ENCODE data around the gene SASH1.

SASH1 gene

GRCh38 chr6:148521586-148521985 lies 178.9 kb downstream of the SASH1 start:
- DNase-seq (ENCODE audit: insufficient read length) (no peak), FAIRE-seq (no peak)
- TF ChIP-seq POLR2A (IDR thresholded peaks at IDR 0.05; ENCODE audit: low read depth, low read length) (no peak), TAF1 (IDR thresholded peaks at IDR 0.05; ENCODE audit: borderline replicate concordance, low read depth, low read length) (no peak), POLR2AphosphoS5 (IDR thresholded peaks at IDR 0.05; ENCODE audit: low read depth, low read length) (no peak)

GRCh38 chr6:148523048-148523447 lies 180.4 kb downstream of the SASH1 start:
- no peak for FAIRE-seq

GRCh38 chr6:148523551-148523950 lies 180.9 kb downstream of the SASH1 start:
- FAIRE-seq (no peak), DNase-seq (ENCODE audit: insufficient read length) (no peak)
- TF ChIP-seq POLR2A (IDR thresholded peaks at IDR 0.05; ENCODE audit: low read depth, low read length) (no peak), POLR2AphosphoS5 (IDR thresholded peaks at IDR 0.05; ENCODE audit: low read depth, low read length) (no peak), TAF1 (IDR thresholded peaks at IDR 0.05; ENCODE audit: borderline replicate concordance, low read depth, low read length) (no peak)

More at GRCh38 chr6:148523048-148523447, 180.4 kb downstream of the SASH1 start:
- no peak for TF ChIP-seq POLR2A (IDR thresholded peaks at IDR 0.05; ENCODE audit: low read depth, low read length)
- TF ChIP-seq POLR2AphosphoS5 (IDR thresholded peaks at IDR 0.05; ENCODE audit: low read depth, low read length), result no peak
- no peak for TF ChIP-seq TAF1 (IDR thresholded peaks at IDR 0.05; ENCODE audit: borderline replicate concordance, low read depth, low read length)
- no peak for DNase-seq (ENCODE audit: insufficient read length)

GRCh38 chr6:148524471-148524882 lies 181.8 kb downstream of the SASH1 start:
- FAIRE-seq, result no peak
- no peak for TF ChIP-seq TAF1 (IDR thresholded peaks at IDR 0.05; ENCODE audit: borderline replicate concordance, low read depth, low read length)
- no peak for TF ChIP-seq POLR2A (IDR thresholded peaks at IDR 0.05; ENCODE audit: low read depth, low read length)
- no peak for TF ChIP-seq POLR2AphosphoS5 (IDR thresholded peaks at IDR 0.05; ENCODE audit: low read depth, low read length)
- no peak for DNase-seq (ENCODE audit: insufficient read length)

- no peak for FAIRE-seq
- DNase-seq (ENCODE audit: insufficient read length), result no peak
- TF ChIP-seq POLR2A (IDR thresholded peaks at IDR 0.05; ENCODE audit: low read depth, low read length) (no peak), POLR2AphosphoS5 (IDR thresholded peaks at IDR 0.05; ENCODE audit: low read depth, low read length) (no peak), TAF1 (IDR thresholded peaks at IDR 0.05; ENCODE audit: borderline replicate concordance, low read depth, low read length) (no peak)
These were observed 182.3 kb downstream of the SASH1 start for GRCh38 chr6:148524976-148525375.

GRCh38 chr6:148525453-148525852 lies 182.8 kb downstream of the SASH1 start:
- no peak for DNase-seq (ENCODE audit: insufficient read length)
- TF ChIP-seq POLR2A (IDR thresholded peaks at IDR 0.05; ENCODE audit: low read depth, low read length) (no peak), POLR2AphosphoS5 (IDR thresholded peaks at IDR 0.05; ENCODE audit: low read depth, low read length) (no peak), TAF1 (IDR thresholded peaks at IDR 0.05; ENCODE audit: borderline replicate concordance, low read depth, low read length) (no peak)
- FAIRE-seq, result no peak

- DNase-seq (ENCODE audit: insufficient read length) (no peak), FAIRE-seq (no peak)
- no peak for TF ChIP-seq POLR2A (IDR thresholded peaks at IDR 0.05; ENCODE audit: low read depth, low read length)
- TF ChIP-seq TAF1 (IDR thresholded peaks at IDR 0.05; ENCODE audit: borderline replicate concordance, low read depth, low read length), result no peak
- TF ChIP-seq POLR2AphosphoS5 (IDR thresholded peaks at IDR 0.05; ENCODE audit: low read depth, low read length), result no peak
These were observed 183.5 kb downstream of the SASH1 start for GRCh38 chr6:148526145-148526544.

GRCh38 chr6:148528292-148528691 lies 185.7 kb downstream of the SASH1 start:
- TF ChIP-seq POLR2A (IDR thresholded peaks at IDR 0.05; ENCODE audit: low read depth, low read length), result no peak
- TF ChIP-seq TAF1 (IDR thresholded peaks at IDR 0.05; ENCODE audit: borderline replicate concordance, low read depth, low read length), result no peak
- TF ChIP-seq POLR2AphosphoS5 (IDR thresholded peaks at IDR 0.05; ENCODE audit: low read depth, low read length), result no peak
- no peak for FAIRE-seq
- DNase-seq (ENCODE audit: insufficient read length), result no peak

- FAIRE-seq (no peak), DNase-seq (ENCODE audit: insufficient read length) (no peak)
- no peak for TF ChIP-seq POLR2AphosphoS5 (IDR thresholded peaks at IDR 0.05; ENCODE audit: low read depth, low read length)
- no peak for TF ChIP-seq POLR2A (IDR thresholded peaks at IDR 0.05; ENCODE audit: low read depth, low read length)
- no peak for TF ChIP-seq TAF1 (IDR thresholded peaks at IDR 0.05; ENCODE audit: borderline replicate concordance, low read depth, low read length)
These were observed 186.4 kb downstream of the SASH1 start for GRCh38 chr6:148529010-148529409.

GRCh38 chr6:148530394-148530953 lies 187.8 kb downstream of the SASH1 start:
- no peak for TF ChIP-seq POLR2A (IDR thresholded peaks at IDR 0.05; ENCODE audit: low read depth, low read length)
- FAIRE-seq (no peak), DNase-seq (ENCODE audit: insufficient read length) (no peak)

GRCh38 chr6:148530976-148531375 lies 188.3 kb downstream of the SASH1 start:
- no peak for DNase-seq (ENCODE audit: insufficient read length)
- TF ChIP-seq TAF1 (IDR thresholded peaks at IDR 0.05; ENCODE audit: borderline replicate concordance, low read depth, low read length) (no peak), POLR2AphosphoS5 (IDR thresholded peaks at IDR 0.05; ENCODE audit: low read depth, low read length) (no peak), POLR2A (IDR thresholded peaks at IDR 0.05; ENCODE audit: low read depth, low read length) (no peak)
- no peak for FAIRE-seq

GRCh38 chr6:148532698-148533097 lies 190.1 kb downstream of the SASH1 start:
- no peak for DNase-seq (ENCODE audit: insufficient read length)
- TF ChIP-seq POLR2A (IDR thresholded peaks at IDR 0.05; ENCODE audit: low read depth, low read length) (no peak), TAF1 (IDR thresholded peaks at IDR 0.05; ENCODE audit: borderline replicate concordance, low read depth, low read length) (no peak), POLR2AphosphoS5 (IDR thresholded peaks at IDR 0.05; ENCODE audit: low read depth, low read length) (no peak)
- FAIRE-seq, result no peak
